Left renal pelvis (tissue), 4 donors: ENCODE measurements around the gene CST7. TPM values are rescaled to one million over a fixed set of nuclear protein-coding genes. Genes with fewer than 3 reads are reported as not detected.
"Not testable (repeated sequence)": the region's sequence is repeated elsewhere in the genome, so short reads cannot be mapped to it uniquely, and the experiment has no call there.

Experiments used
- DNase-seq, 4 donors: peaks; one replicate each; pipeline ENCODE4 v3.0.0-alpha.2; 2013; ENCODE audit warnings: low read depth in 4 of 4, low spot score in 3 of 4
- polyA plus RNA-seq, 4 donors: library from polyadenylated mRNA; unstranded; fragments of 120-200 nt; gene quantifications; one replicate each; pipeline ENCODE4 v1.2.1, GENCODE V29; 2013; ENCODE audit not compliant: insufficient read length in 4 of 4

CST7 gene
- polyA plus RNA-seq = under 1 TPM; 0.19 to 0.92 (median 0.75) TPM

- no peak for DNase-seq
Observed at GRCh38 chr20:24948939-24949679, at the start of gene CST7. Gene CST7 (plus strand): TSS chr20:24949269. CDS start chr20:24949506, 237 bp downstream.

- DNase-seq = no peak
Observed at GRCh38 chr20:24906806-24907205, 42.3 kb upstream of the CST7 start.

- no peak for DNase-seq
Observed at GRCh38 chr20:24908642-24909041, 40.4 kb upstream of the CST7 start.

- DNase-seq = no peak
Observed at GRCh38 chr20:24909086-24909780, 39.8 kb upstream of the CST7 start.

GRCh38 chr20:24909861-24910260 is 39.2 kb upstream of the CST7 start:
- no peak for DNase-seq

GRCh38 chr20:24910461-24910860 is 38.6 kb upstream of the CST7 start:
- no peak for DNase-seq

- no peak for DNase-seq
Observed at GRCh38 chr20:24911461-24911860, 37.6 kb upstream of the CST7 start.

- DNase-seq = no peak
Observed at GRCh38 chr20:24912397-24913075, 36.5 kb upstream of the CST7 start.

GRCh38 chr20:24913076-24913628 is 35.9 kb upstream of the CST7 start:
- DNase-seq = no peak

- no peak for DNase-seq
Observed at GRCh38 chr20:24914388-24915241, 34.5 kb upstream of the CST7 start.

- no peak for DNase-seq
Observed at GRCh38 chr20:24915440-24915839, 33.6 kb upstream of the CST7 start.

GRCh38 chr20:24915892-24916291 is 33.2 kb upstream of the CST7 start:
- no peak for DNase-seq

- DNase-seq = no peak
Observed at GRCh38 chr20:24916412-24916811, 32.7 kb upstream of the CST7 start.

- no peak for DNase-seq
Observed at GRCh38 chr20:24917056-24917455, 32.0 kb upstream of the CST7 start.

- peak; percentile 62 to 68 (median 64) for DNase-seq
Observed at GRCh38 chr20:24917797-24918578, 31.1 kb upstream of the CST7 start.

- no peak for DNase-seq
Observed at GRCh38 chr20:24918579-24919566, 30.2 kb upstream of the CST7 start.

GRCh38 chr20:24919665-24920064 is 29.4 kb upstream of the CST7 start:
- DNase-seq = not testable (repeated sequence)

GRCh38 chr20:24920706-24921105 is 28.4 kb upstream of the CST7 start:
- DNase-seq = not testable (repeated sequence)
